Measurements from ENCODE around the gene EYS.

DNA sequence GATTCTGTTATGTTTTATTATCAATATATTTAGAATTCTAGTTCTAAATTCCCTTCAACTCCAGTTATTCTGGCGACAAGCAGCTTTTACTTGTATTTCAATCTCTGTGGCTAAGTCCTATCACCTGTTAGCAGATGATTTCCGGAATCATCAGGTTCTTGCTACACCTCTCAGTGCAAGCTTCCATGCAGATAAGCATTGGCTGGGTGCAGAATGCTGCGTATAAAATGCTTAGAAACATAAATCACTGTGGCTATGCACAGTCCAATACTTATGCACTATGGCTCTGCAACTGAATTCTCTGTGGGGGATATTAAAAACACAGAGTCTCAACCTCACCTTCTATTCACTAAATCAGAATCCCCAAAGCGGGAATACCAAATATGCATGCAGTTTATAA, 720.0 kb downstream of the EYS start:
- no peak for TF ChIP-seq EZH2phosphoT487 (IDR thresholded peaks at IDR 0.05; ENCODE audit: borderline replicate concordance)
- TF ChIP-seq, protein P1, sequence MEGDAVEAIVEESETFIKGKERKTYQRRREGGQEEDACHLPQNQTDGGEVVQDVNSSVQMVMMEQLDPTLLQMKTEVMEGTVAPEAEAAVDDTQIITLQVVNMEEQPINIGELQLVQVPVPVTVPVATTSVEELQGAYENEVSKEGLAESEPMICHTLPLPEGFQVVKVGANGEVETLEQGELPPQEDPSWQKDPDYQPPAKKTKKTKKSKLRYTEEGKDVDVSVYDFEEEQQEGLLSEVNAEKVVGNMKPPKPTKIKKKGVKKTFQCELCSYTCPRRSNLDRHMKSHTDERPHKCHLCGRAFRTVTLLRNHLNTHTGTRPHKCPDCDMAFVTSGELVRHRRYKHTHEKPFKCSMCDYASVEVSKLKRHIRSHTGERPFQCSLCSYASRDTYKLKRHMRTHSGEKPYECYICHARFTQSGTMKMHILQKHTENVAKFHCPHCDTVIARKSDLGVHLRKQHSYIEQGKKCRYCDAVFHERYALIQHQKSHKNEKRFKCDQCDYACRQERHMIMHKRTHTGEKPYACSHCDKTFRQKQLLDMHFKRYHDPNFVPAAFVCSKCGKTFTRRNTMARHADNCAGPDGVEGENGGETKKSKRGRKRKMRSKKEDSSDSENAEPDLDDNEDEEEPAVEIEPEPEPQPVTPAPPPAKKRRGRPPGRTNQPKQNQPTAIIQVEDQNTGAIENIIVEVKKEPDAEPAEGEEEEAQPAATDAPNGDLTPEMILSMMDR (conservative IDR thresholded peaks at IDR 0.05; ENCODE audit: low read length): no peak

All from Loucy (cell line).